Endothelial cell of umbilical vein (primary cell): ENCODE data around the gene MCTP2. TPM values are rescaled to one million over a fixed set of nuclear protein-coding genes. Genes with fewer than 3 reads are reported as not detected.
A peak's percentile ranks its signal among the peaks of the same experiment; 100 is the strongest.

Experiments used
- BruUV-seq: library from RNA; stranded (reverse); fragments of 400-500 nt; replicated peaks from 2 replicates; lab custom pipeline; 2021; lab: Mats Ljungman, UMichigan
- CTCF ChIA-PET: fragments of 300-600, 350-600 bp; sonication (Branson Sonifier 250); formaldehyde crosslinking; loops from one replicate; lab custom pipeline; 2021; ENCODE audit warnings: antibody characterized with exemption, inconsistent platforms; lab: Charles Lee
- POLR2A ChIA-PET: fragments of 300-600, 350-600 bp; sonication (Branson Sonifier 250); formaldehyde crosslinking; loops from one replicate; lab custom pipeline; 2021; ENCODE audit warnings: antibody characterized with exemption, inconsistent platforms; lab: Charles Lee
- DNase-seq: peaks from one replicate; pipeline ENCODE4 v3.0.0-alpha.2; 2011; ENCODE audit warnings: low read depth, low spot score
- FAIRE-seq: peaks from 2 replicates; lab custom pipeline; 2011; peaks lifted over from hg19 to GRCh38; lab: Jason Lieb, UNC
- H2AFZ ChIP-seq: 2 replicates; pipeline ENCODE4 v1.6.0; 2012; ENCODE audit warnings: low read depth, low read length, control low read depth, inconsistent platforms
- H3K27ac ChIP-seq: 2 replicates; pipeline ENCODE4 v1.5.1; 2011; ENCODE audit warnings: low read depth, mild to moderate bottlenecking, control low read depth, low read length, moderate library complexity; ENCODE audit not compliant: insufficient read depth
- H3K27me3 ChIP-seq, 2 experiments: 2 replicates each; pipeline versions ENCODE4 v1.6.0 to v1.6.1; 2011; ENCODE audit warnings: low read length in 2 of 2, mixed read lengths in 1 of 2; ENCODE audit not compliant: control insufficient read depth in 2 of 2, insufficient read depth in 2 of 2
- H3K36me3 ChIP-seq, 2 experiments: 2 replicates in 1 of 2; 3 replicates in 1 of 2; pipeline ENCODE4 v1.5.1; 2011; ENCODE audit warnings: low read length in 2 of 2, mild to moderate bottlenecking in 1 of 2, moderate library complexity in 1 of 2; ENCODE audit not compliant: control insufficient read depth in 2 of 2, insufficient read depth in 2 of 2; ENCODE audit errors: extremely low read depth in 1 of 2
- H3K4me1 ChIP-seq: 3 replicates; pipeline ENCODE4 v1.5.1; 2011; ENCODE audit warnings: mild to moderate bottlenecking, low read length; ENCODE audit not compliant: control insufficient read depth, insufficient read depth; ENCODE audit errors: extremely low read depth
- H3K4me2 ChIP-seq: 2 replicates; pipeline ENCODE4 v1.6.1; 2011; ENCODE audit warnings: low read length, control low read depth, mixed read lengths; ENCODE audit not compliant: insufficient read depth
- H3K4me3 ChIP-seq, 3 experiments: fragments of 200-600 bp in 1 of 3; sonication (generic), shearing (Covaris generic) in 1 of 3; replicated peaks in 1 of 3; 2 replicates each; pipeline ENCODE4 v1.5.1; 2011 to 2016; ENCODE audit warnings: control low read depth in 3 of 3, low read length in 3 of 3, mild to moderate bottlenecking in 2 of 3, inconsistent platforms in 1 of 3, low read depth in 1 of 3, moderate library complexity in 1 of 3; ENCODE audit not compliant: insufficient read depth in 1 of 3
- H3K79me2 ChIP-seq: 2 replicates; pipeline ENCODE4 v1.6.0; 2012; ENCODE audit warnings: low read length, inconsistent platforms; ENCODE audit not compliant: control insufficient read depth, insufficient read depth
- H3K9ac ChIP-seq: replicated peaks from 2 replicates; pipeline ENCODE3; 2011; ENCODE audit warnings: low read length, control low read depth; ENCODE audit not compliant: insufficient read depth; ENCODE audit errors: extremely low read depth
- H3K9me1 ChIP-seq: replicated peaks from 3 replicates; pipeline ENCODE4 v1.6.0; 2011; ENCODE audit warnings: mild to moderate bottlenecking, low read length; ENCODE audit not compliant: control insufficient read depth, insufficient read depth; ENCODE audit errors: extremely low read depth
- H3K9me3 ChIP-seq: replicated peaks from 2 replicates; pipeline ENCODE4 v1.5.1; 2012; ENCODE audit warnings: low read length, inconsistent platforms; ENCODE audit not compliant: control insufficient read depth, insufficient read depth
- H4K20me1 ChIP-seq: replicated peaks from 2 replicates; pipeline ENCODE3; 2011; ENCODE audit warnings: mild to moderate bottlenecking, low read length; ENCODE audit not compliant: control insufficient read depth, insufficient read depth; ENCODE audit errors: extremely low read depth
- CTCF ChIP-seq, 2 donors: IDR thresholded peaks; 1 replicate in 1 of 2; 2 replicates in 1 of 2; pipeline ENCODE4 v1.5.1; 2011; ENCODE audit warnings: low read length in 2 of 2, mild to moderate bottlenecking in 2 of 2, moderate library complexity in 2 of 2, control low read depth in 1 of 2, inconsistent platforms in 1 of 2, low read depth in 1 of 2; ENCODE audit not compliant: insufficient read depth in 1 of 2; ENCODE audit errors: extremely low read depth in 1 of 2
- EZH2 ChIP-seq: IDR thresholded peaks from 2 replicates; pipeline ENCODE4 v1.6.1; 2012; ENCODE audit warnings: borderline replicate concordance, low read depth, mild to moderate bottlenecking, moderate library complexity, low read length, inconsistent platforms; ENCODE audit not compliant: severe bottlenecking
- FOS ChIP-seq: IDR thresholded peaks from 2 replicates; pipeline ENCODE4 v1.6.1; 2011; ENCODE audit warnings: mild to moderate bottlenecking, low read length, moderate library complexity, borderline replicate concordance; ENCODE audit not compliant: insufficient read depth
- GATA2 ChIP-seq: IDR thresholded peaks from 2 replicates; pipeline ENCODE4 v1.7.0; 2011; ENCODE audit warnings: low read depth, mild to moderate bottlenecking, moderate library complexity, mixed read lengths, low read length; ENCODE audit not compliant: insufficient read length, insufficient read depth
- JUN ChIP-seq: IDR thresholded peaks from 2 replicates; pipeline ENCODE4 v1.6.1; 2011; ENCODE audit warnings: borderline replicate concordance, low read depth; ENCODE audit not compliant: insufficient read length, insufficient read depth
- MAX ChIP-seq: IDR thresholded peaks from 2 replicates; pipeline ENCODE4 v1.6.1; 2011; ENCODE audit not compliant: insufficient read depth, insufficient read length
- MYC ChIP-seq: IDR thresholded peaks from one replicate; pipeline ENCODE4 v1.6.1; 2011; ENCODE audit warnings: mild to moderate bottlenecking, low read depth, low read length
- POLR2A ChIP-seq: IDR thresholded peaks from 2 replicates; pipeline ENCODE4 v1.6.1; 2012; ENCODE audit warnings: low read depth, mild to moderate bottlenecking, control low read depth, low read length
- POLR2AphosphoS5 ChIP-seq: IDR thresholded peaks from 2 replicates; pipeline ENCODE4 v1.6.1; 2012; ENCODE audit warnings: low read depth, mild to moderate bottlenecking, control low read depth, low read length, moderate library complexity; ENCODE audit not compliant: insufficient read depth
- dilution Hi-C: fragments of 300-500 bp; cut with MboI; formaldehyde crosslinking; loops from one replicate; pipeline ENCODE4 v1.15.0; 2019; ENCODE audit warnings: low sequenced_read_pairs; ENCODE audit not compliant: extremely low pct_ligation_motif_present
- intact Hi-C: fragments of 100-400 bp; cut with micrococcal nuclease; formaldehyde crosslinking; loops from one replicate; pipeline ENCODE4 v1.10.0; 2022
- polyA plus RNA-seq, 4 experiments: library from polyadenylated mRNA; depleted of rRNA in 3 of 4; stranded (reverse) in 3 of 4; unstranded in 1 of 4; fragments of >200 nt; gene quantifications; 2 replicates each; pipeline versions ENCODE4 v1.2.1 to v1.2.3, GENCODE V29; 2011 to 2012; ENCODE audit warnings: missing spikeins in 1 of 4
- total RNA-seq: library from RNA; stranded (reverse); gene quantifications from 2 replicates; pipeline ENCODE4 v1.2.3, GENCODE V29; 2021

MCTP2 gene
- total and polyA plus RNA-seq, 2 donors (not counting 3 experiments of a cell fraction or from before 2014, with no cell fraction given) = 0.01 to 0.75 TPM

- BruUV-seq = no TSS peak
- DNase-seq (no peak), FAIRE-seq (no peak)
- Histone ChIP-seq H3K4me3 (no peak overlapping the region), H3K4me1 (no peaks in the 10 kb centered on the region), H3K9ac (no peak overlapping the region), H3K27ac (no peak overlapping the region), H3K4me2 (no peak overlapping the region), H4K20me1 (no peaks in the 10 kb centered on the region), H3K27me3 (no peaks in the 10 kb centered on the region), H3K79me2 (no peaks in the 10 kb centered on the region), H3K9me3 (no peaks in the 10 kb centered on the region), H3K9me1 (no peaks in the 10 kb centered on the region), H2AFZ (peak overlapping the region; percentile 16), H3K36me3 (no peaks in the 10 kb centered on the region)
- dilution Hi-C loops (no loop called here), intact Hi-C loops (no loop called here)
- POLR2A ChIA-PET = no interaction called here
- no peak for TF ChIP-seq POLR2A
- no peak for TF ChIP-seq MAX
- TF ChIP-seq MYC = no peak
- TF ChIP-seq CTCF (IDR thresholded peaks at IDR 0.05; ENCODE audit: extremely low read depth in 1 of 2, insufficient read depth in 1 of 2, low read depth in 1 of 2, low read length in 2 of 2) = no peak
- TF ChIP-seq FOS = no peak
- TF ChIP-seq POLR2AphosphoS5 = no peak
- TF ChIP-seq GATA2 = no peak
- TF ChIP-seq JUN = no peak
- no peak for TF ChIP-seq EZH2
- CTCF ChIA-PET = no interaction called here
These were observed 156.1 kb downstream of the MCTP2 start for GRCh38 chr15:94387442-94387841.
